Measurements from ENCODE around the gene L2HGDH. TPM values are rescaled to one million over a fixed set of nuclear protein-coding genes. Genes with fewer than 3 reads are reported as not detected.
"Not testable (repeated sequence)": the region's sequence is repeated elsewhere in the genome, so short reads cannot be mapped to it uniquely, and the experiment has no call there.

Gene L2HGDH
- total RNA-seq, 1 donor from 2014 or later, result 13.1 TPM

GRCh38 chr14:50357124-50357523 is 45.1 kb upstream of the L2HGDH start:
- Mint-ChIP-seq H3K4me1 (ENCODE audit: low read depth) (peaks cover 14% of the 10 kb centered on the region), H3K27me3 (peaks cover 2% of the 10 kb centered on the region), H3K27ac (no peak overlapping the region), H3K9me3 (ENCODE audit: low read depth) (no peaks in the 10 kb centered on the region), H3K36me3 (ENCODE audit: insufficient read depth) (no peaks in the 10 kb centered on the region), H3K4me3 (ENCODE audit: low read depth) (no peak overlapping the region)
- TF ChIP-seq CTCF (IDR thresholded peaks at IDR 0.05; ENCODE audit: unreplicated experiment), result no peak
- DNase-seq (ENCODE audit: low spot score, unreplicated experiment), result no peak

- not testable (repeated sequence) for DNase-seq (ENCODE audit: low spot score, unreplicated experiment); H3K27me3 Mint-ChIP-seq; H3K36me3 Mint-ChIP-seq (ENCODE audit: insufficient read depth); H3K4me3 Mint-ChIP-seq (ENCODE audit: low read depth); H3K27ac Mint-ChIP-seq; H3K9me3 Mint-ChIP-seq (ENCODE audit: low read depth)
- peaks cover 14% of the 10 kb centered on the region for H3K4me1 Mint-ChIP-seq (ENCODE audit: low read depth)
These were observed 44.3 kb upstream of the L2HGDH start for GRCh38 chr14:50356283-50356682.

GRCh38 chr14:50355692-50356091 is 43.7 kb upstream of the L2HGDH start:
- no peak overlapping the region for H3K4me3 Mint-ChIP-seq (ENCODE audit: low read depth)
- peaks cover 2% of the 10 kb centered on the region for H3K27me3 Mint-ChIP-seq
- H3K4me1 Mint-ChIP-seq (ENCODE audit: low read depth), result peaks cover 12% of the 10 kb centered on the region
- no peak for TF ChIP-seq CTCF (IDR thresholded peaks at IDR 0.05; ENCODE audit: unreplicated experiment)
- no peak for DNase-seq (ENCODE audit: low spot score, unreplicated experiment)
- H3K27ac Mint-ChIP-seq, result no peak overlapping the region
- H3K9me3 Mint-ChIP-seq (ENCODE audit: low read depth), result no peaks in the 10 kb centered on the region
- H3K36me3 Mint-ChIP-seq (ENCODE audit: insufficient read depth), result no peaks in the 10 kb centered on the region

DNA sequence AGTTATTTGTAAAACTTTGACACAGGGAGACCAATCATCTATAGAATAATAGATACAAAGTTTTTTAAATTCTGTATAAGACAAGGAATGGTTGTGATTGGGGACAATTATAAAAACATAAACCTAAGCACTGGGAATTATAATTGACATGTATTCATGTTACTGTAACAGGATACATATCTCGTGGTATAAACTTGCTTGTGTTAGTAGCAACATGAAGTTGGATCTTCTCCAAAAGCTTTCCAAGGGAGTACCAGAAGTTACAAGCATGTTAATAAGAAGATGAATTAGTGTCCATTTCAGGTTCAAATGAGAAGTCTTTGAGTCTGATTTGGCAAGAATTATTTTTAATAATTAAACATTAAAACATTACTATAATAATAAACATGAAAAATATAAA is 42.5 kb upstream of the L2HGDH start:
- TF ChIP-seq CTCF (IDR thresholded peaks at IDR 0.05; ENCODE audit: unreplicated experiment), result no peak
- no peak overlapping the region for H3K4me3 Mint-ChIP-seq (ENCODE audit: low read depth)
- peaks cover 5% of the 10 kb centered on the region for H3K4me1 Mint-ChIP-seq (ENCODE audit: low read depth)
- H3K27ac Mint-ChIP-seq, result no peak overlapping the region
- DNase-seq (ENCODE audit: low spot score, unreplicated experiment), result no peak
- H3K27me3 Mint-ChIP-seq, result peaks cover 2% of the 10 kb centered on the region
- no peaks in the 10 kb centered on the region for H3K36me3 Mint-ChIP-seq (ENCODE audit: insufficient read depth)
- no peaks in the 10 kb centered on the region for H3K9me3 Mint-ChIP-seq (ENCODE audit: low read depth)

GRCh38 chr14:50353126-50353525 is 41.1 kb upstream of the L2HGDH start:
- H3K27ac Mint-ChIP-seq, result no peak overlapping the region
- H3K4me3 Mint-ChIP-seq (ENCODE audit: low read depth), result no peak overlapping the region
- no peaks in the 10 kb centered on the region for H3K36me3 Mint-ChIP-seq (ENCODE audit: insufficient read depth)
- no peak for DNase-seq (ENCODE audit: low spot score, unreplicated experiment)
- no peaks in the 10 kb centered on the region for H3K4me1 Mint-ChIP-seq (ENCODE audit: low read depth)
- H3K9me3 Mint-ChIP-seq (ENCODE audit: low read depth), result no peaks in the 10 kb centered on the region
- no peak for TF ChIP-seq CTCF (IDR thresholded peaks at IDR 0.05; ENCODE audit: unreplicated experiment)
- H3K27me3 Mint-ChIP-seq, result peaks cover under 1% of the 10 kb centered on the region

- DNase-seq (ENCODE audit: low spot score, unreplicated experiment), result no peak
- Mint-ChIP-seq H3K4me3 (ENCODE audit: low read depth) (no peak overlapping the region), H3K9me3 (ENCODE audit: low read depth) (no peaks in the 10 kb centered on the region), H3K4me1 (ENCODE audit: low read depth) (no peaks in the 10 kb centered on the region), H3K27ac (no peak overlapping the region), H3K36me3 (ENCODE audit: insufficient read depth) (no peaks in the 10 kb centered on the region), H3K27me3 (peaks cover 3% of the 10 kb centered on the region)
- TF ChIP-seq CTCF (IDR thresholded peaks at IDR 0.05; ENCODE audit: unreplicated experiment), result no peak
These were observed 40.6 kb upstream of the L2HGDH start for GRCh38 chr14:50352584-50352983.

All from progenitor cell of endocrine pancreas (in vitro differentiated cells).